ENCODE data around the gene C19orf85.
"Not testable (repeated sequence)": the region's sequence is repeated elsewhere in the genome, so short reads cannot be mapped to it uniquely, and the experiment has no call there.

The C19orf85 gene

GRCh38 chr19:55459950-55460657, 4.4 kb downstream of the C19orf85 start:
- DNase-seq (ENCODE audit: low read depth in 2 of 3, low spot score in 1 of 3) = no peak

GRCh38 chr19:55459551-55459949, 5.0 kb downstream of the C19orf85 start:
- DNase-seq (ENCODE audit: low read depth in 2 of 3, low spot score in 1 of 3) = no peak

GRCh38 chr19:55457683-55458457, 6.7 kb downstream of the C19orf85 start:
- no peak for DNase-seq (ENCODE audit: low read depth in 2 of 3, low spot score in 1 of 3)

- no peak for DNase-seq (ENCODE audit: low read depth in 2 of 3, low spot score in 1 of 3)
Observed at GRCh38 chr19:55456347-55456746, 8.2 kb downstream of the C19orf85 start.

- DNase-seq (ENCODE audit: low read depth in 2 of 3, low spot score in 1 of 3) = no peak
Observed at GRCh38 chr19:55455576-55456235, 8.8 kb downstream of the C19orf85 start.

- DNase-seq (ENCODE audit: low read depth in 2 of 3, low spot score in 1 of 3) = no peak
Observed at GRCh38 chr19:55454787-55455243, 9.7 kb downstream of the C19orf85 start.

- DNase-seq (ENCODE audit: low read depth in 2 of 3, low spot score in 1 of 3) = no peak
Observed at GRCh38 chr19:55453511-55454260, 10.9 kb downstream of the C19orf85 start.

- DNase-seq (ENCODE audit: low read depth in 2 of 3, low spot score in 1 of 3) = peak in 1 of 3 donors; percentile 35
Observed at GRCh38 chr19:55452749-55453346, 11.7 kb downstream of the C19orf85 start.

GRCh38 chr19:55451965-55452748, 12.4 kb downstream of the C19orf85 start:
- DNase-seq (ENCODE audit: low read depth in 2 of 3, low spot score in 1 of 3) = no peak

- DNase-seq (ENCODE audit: low read depth in 2 of 3, low spot score in 1 of 3) = no peak
Observed at GRCh38 chr19:55451163-55451964, 13.2 kb downstream of the C19orf85 start.

- DNase-seq (ENCODE audit: low read depth in 2 of 3, low spot score in 1 of 3) = no peak
Observed at GRCh38 chr19:55449469-55449868, 15.1 kb downstream of the C19orf85 start.

- not testable (repeated sequence) for DNase-seq (ENCODE audit: low read depth in 2 of 3, low spot score in 1 of 3)
Observed at GRCh38 chr19:55448175-55448490, 16.4 kb downstream of the C19orf85 start.

- DNase-seq (ENCODE audit: low read depth in 2 of 3, low spot score in 1 of 3) = no peak
Observed at GRCh38 chr19:55447421-55448174, 17.0 kb downstream of the C19orf85 start.

GRCh38 chr19:55446060-55446459, 18.5 kb downstream of the C19orf85 start:
- DNase-seq (ENCODE audit: low read depth in 2 of 3, low spot score in 1 of 3) = no peak

- no peak for DNase-seq (ENCODE audit: low read depth in 2 of 3, low spot score in 1 of 3)
Observed at GRCh38 chr19:55444646-55445045, 19.9 kb downstream of the C19orf85 start.

- no peak for DNase-seq (ENCODE audit: low read depth in 2 of 3, low spot score in 1 of 3)
Observed at GRCh38 chr19:55443824-55444480, 20.6 kb downstream of the C19orf85 start.

- DNase-seq (ENCODE audit: low read depth in 2 of 3, low spot score in 1 of 3) = no peak
Observed at GRCh38 chr19:55443045-55443823, 21.3 kb downstream of the C19orf85 start, which contains the start of gene SHISA7. Gene SHISA7, minus strand, starts transcription at chr19:55443300. Its CDS starts 437 bp downstream, at chr19:55442863.

Data from stimulated activated CD4-positive, alpha-beta T cell treated with anti-CD3 and anti-CD28 coated beads, Interleukin-12 subunit alpha, Interleukin-12 subunit beta, amount 100 ng/mL, for 48 hours (primary cell).